Central memory CD4-positive, alpha-beta T cell (primary cell): ENCODE results near the gene ICA1L.
"Not testable (repeated sequence)": the region's sequence is repeated elsewhere in the genome, so short reads cannot be mapped to it uniquely, and the experiment has no call there.

Experiments
- DNase-seq: peaks from one replicate; pipeline ENCODE4 v3.0.0; 2022
- total RNA-seq, 3 experiments: gene quantifications; one replicate each; lab custom pipeline; 2026; lab: John Stamatoyannopoulos, UW

ICA1L gene
- total RNA-seq, result 2.7 to 8.1 (median 3.7) reads per million in 3 experiments

GRCh38 chr2:202871300-202872141, at the start of gene ICA1L:
TSS of gene ICA1L (minus strand) at chr2:202871766. CDS start at chr2:202829009, 42,757 bp downstream.
- peak; percentile 38 for DNase-seq

GRCh38 chr2:202918860-202919259, 47.3 kb upstream of the ICA1L start:
- no peak for DNase-seq

- DNase-seq, result peak; percentile 0
These were observed 41.0 kb upstream of the ICA1L start for GRCh38 chr2:202912342-202913201.

GRCh38 chr2:202911512-202912341, 40.2 kb upstream of the ICA1L start, which contains the start of the genes CARF and WDR12:
TSS of gene CARF (plus strand) at chr2:202912275. CDS start at chr2:202941903, 29,628 bp downstream.
TSS of gene WDR12 (minus strand) at chr2:202911673. CDS start at chr2:202911476, 197 bp downstream.
- peak; percentile 92 for DNase-seq

- no peak for DNase-seq
These were observed 39.6 kb upstream of the ICA1L start for GRCh38 chr2:202911203-202911511.

GRCh38 chr2:202910698-202911097, 39.1 kb upstream of the ICA1L start:
- DNase-seq, result no peak

GRCh38 chr2:202910250-202910649, 38.7 kb upstream of the ICA1L start:
- not testable (repeated sequence) for DNase-seq

- no peak for DNase-seq
These were observed 38.0 kb upstream of the ICA1L start for GRCh38 chr2:202909394-202910192.

GRCh38 chr2:202908186-202908585, 36.6 kb upstream of the ICA1L start:
- DNase-seq, result no peak

- DNase-seq, result not testable (repeated sequence)
These were observed 33.9 kb upstream of the ICA1L start for GRCh38 chr2:202905507-202905906.

GRCh38 chr2:202885190-202885589, 13.6 kb upstream of the ICA1L start:
- no peak for DNase-seq

GRCh38 chr2:202883987-202884675, 12.6 kb upstream of the ICA1L start:
- no peak for DNase-seq

GRCh38 chr2:202881570-202881969, 10.0 kb upstream of the ICA1L start:
- DNase-seq, result no peak

- DNase-seq, result no peak
These were observed 6.1 kb upstream of the ICA1L start for GRCh38 chr2:202877699-202878098.

- peak; percentile 35 for DNase-seq
These were observed 901 bp downstream of the ICA1L start for GRCh38 chr2:202870431-202871299.

- DNase-seq, result no peak
These were observed 9.6 kb downstream of the ICA1L start for GRCh38 chr2:202861987-202862386.

GRCh38 chr2:202858601-202859000, 13.0 kb downstream of the ICA1L start:
- DNase-seq, result no peak

- DNase-seq, result not testable (repeated sequence)
These were observed 22.2 kb downstream of the ICA1L start for GRCh38 chr2:202849343-202849742.

- no peak for DNase-seq
These were observed 22.8 kb downstream of the ICA1L start for GRCh38 chr2:202848813-202849212.
